VCaP (cell line): ENCODE measurements around the gene CCDC33.

ENCODE experiments used
- H3K27ac ChIP-seq: fragments of 450-650 bp; 2 replicates; pipeline ENCODE4 v1.5.1; 2017
- TF ChIP-seq, protein P1 (sequence below): fragments of 450-650 bp; conservative IDR thresholded peaks from 2 replicates; pipeline ENCODE4 v1.5.1; 2017; ENCODE audit warnings: mild to moderate bottlenecking, moderate library complexity

Gene CCDC33

DNA sequence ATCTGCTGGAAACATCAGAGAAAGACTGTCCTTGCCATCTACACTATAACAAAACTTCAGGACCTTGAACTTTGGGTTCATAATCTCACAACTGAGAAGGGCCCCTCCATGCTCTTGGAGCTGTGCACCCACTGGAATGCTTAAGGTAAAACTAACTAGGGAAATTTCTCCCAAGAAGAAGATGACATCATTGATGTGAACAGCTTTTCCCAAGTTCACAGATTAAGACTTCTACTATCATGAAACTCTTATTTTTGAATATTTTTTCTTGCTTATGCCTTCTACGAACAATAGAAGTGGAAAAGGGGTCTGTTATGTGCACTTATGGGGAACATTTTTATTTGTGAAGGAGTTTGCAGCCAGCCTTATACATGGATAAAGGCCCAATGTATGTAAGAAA lies 126.4 kb downstream of the CCDC33 start:
- H3K27ac ChIP-seq, result no peak overlapping the region
- TF ChIP-seq, protein P1, sequence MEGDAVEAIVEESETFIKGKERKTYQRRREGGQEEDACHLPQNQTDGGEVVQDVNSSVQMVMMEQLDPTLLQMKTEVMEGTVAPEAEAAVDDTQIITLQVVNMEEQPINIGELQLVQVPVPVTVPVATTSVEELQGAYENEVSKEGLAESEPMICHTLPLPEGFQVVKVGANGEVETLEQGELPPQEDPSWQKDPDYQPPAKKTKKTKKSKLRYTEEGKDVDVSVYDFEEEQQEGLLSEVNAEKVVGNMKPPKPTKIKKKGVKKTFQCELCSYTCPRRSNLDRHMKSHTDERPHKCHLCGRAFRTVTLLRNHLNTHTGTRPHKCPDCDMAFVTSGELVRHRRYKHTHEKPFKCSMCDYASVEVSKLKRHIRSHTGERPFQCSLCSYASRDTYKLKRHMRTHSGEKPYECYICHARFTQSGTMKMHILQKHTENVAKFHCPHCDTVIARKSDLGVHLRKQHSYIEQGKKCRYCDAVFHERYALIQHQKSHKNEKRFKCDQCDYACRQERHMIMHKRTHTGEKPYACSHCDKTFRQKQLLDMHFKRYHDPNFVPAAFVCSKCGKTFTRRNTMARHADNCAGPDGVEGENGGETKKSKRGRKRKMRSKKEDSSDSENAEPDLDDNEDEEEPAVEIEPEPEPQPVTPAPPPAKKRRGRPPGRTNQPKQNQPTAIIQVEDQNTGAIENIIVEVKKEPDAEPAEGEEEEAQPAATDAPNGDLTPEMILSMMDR, result no peak

DNA sequence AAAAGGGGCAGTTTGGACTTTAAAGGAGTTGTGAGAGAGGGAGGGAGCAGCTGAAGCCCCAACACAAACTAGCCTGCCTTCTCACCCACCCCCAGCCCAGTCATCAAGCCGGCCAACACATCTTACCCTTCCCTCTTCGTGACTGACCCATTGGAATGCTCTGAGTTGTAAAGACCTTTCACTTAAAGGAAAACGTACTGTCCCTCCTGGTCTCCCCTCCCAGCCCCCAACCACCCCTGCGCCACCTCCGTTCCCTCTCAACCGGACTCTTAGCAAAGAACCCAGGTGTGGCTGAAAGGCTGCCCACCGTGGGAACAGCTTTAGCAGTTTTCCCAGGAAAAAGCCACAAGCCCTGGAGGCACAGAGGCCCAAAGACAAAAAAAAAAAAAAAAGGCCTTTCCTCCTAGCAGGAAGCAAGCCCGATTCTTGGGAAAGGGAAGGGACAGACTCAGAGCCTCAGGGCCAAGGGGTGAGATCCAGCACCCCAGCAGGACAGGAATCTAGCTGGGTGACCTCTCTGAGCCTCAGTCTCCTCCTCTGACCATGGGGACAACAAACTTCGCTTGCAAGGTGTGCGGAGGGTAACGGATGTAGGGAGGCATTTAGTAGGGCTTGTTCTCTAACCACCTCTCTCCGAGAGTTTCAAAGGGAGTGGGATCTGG lies 128.9 kb downstream of the CCDC33 start:
- no peak overlapping the region for H3K27ac ChIP-seq

DNA sequence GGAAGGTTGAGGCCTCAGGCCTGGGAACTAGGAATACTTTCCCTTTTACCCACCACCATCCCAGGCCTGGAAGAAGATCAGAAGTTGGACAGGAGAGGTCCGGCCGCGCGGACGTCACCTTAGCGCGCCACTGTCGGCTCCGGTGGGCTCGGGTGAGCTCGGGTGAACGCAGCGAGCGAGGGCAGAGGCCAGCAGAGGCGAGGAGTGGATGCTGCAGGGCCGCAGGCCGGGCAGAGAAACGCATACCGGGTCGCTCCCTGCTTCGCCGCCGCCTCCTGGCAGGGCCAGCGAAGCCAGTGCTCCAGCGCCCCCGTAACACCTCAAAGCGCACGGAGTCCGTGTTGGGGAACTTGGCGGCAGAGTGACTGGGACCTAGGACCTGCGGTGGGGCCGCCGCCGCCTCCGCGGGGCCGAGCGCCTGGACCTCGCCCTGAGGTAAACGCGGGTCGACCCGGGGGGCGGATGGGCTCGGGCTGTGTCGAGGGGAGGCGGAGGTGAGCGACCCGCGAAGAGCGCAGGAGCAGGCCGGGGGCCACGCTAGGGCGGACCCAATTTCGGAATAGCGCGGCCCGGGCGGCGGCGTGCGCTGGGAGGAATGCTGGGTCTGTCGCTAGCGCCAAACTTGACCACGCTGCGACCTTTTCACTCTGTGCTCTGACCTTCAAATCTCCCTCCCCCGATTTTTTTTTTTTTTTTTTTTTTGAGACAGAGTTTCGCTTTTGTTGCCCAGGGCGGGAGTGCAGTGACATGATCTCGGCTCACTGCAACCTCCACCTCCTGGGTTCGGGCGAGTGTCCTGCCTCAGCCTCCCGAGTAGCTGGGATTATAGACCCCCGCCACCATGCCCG lies 129.7 kb downstream of the CCDC33 start:
- TF ChIP-seq, protein P1, result no peak
- no peak overlapping the region for H3K27ac ChIP-seq

More for the DNA sequence above, 128.9 kb downstream of the CCDC33 start:
- TF ChIP-seq, protein P1, result no peak

DNA sequence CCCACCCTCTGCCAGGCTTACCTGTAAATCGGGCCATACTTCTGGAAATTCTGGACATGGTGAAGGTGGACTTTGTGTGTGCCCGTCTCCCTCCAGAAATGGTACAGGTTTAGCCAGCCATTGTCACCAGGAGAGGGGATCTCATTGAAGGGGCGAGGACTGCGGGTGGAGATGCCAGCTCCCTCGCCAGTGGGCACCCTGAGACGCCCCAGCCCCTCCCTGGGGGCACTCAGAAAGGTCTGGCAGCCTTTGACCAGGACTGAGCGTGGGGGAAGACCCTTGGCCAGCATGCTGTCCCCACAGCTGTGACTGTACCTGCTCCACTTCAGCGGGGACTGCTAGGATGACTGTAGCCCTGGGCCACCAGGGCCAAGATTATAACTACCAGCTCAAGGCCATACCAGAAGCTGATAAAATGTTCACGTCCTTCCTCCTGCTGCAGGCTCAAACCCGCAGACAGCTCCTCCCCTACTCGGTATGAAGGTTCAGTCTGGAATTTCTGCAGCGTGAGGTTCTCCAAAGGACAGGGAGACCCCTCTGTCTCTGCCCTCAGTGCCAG lies 131.2 kb downstream of the CCDC33 start, which contains the start of gene CYP11A1:
Gene CYP11A1, minus strand, starts transcription at position 351 of the 559 bp plus-strand sequence. Its CDS starts 61 bp downstream, at position 290.
- no peak within 1 kb of the TSS for H3K27ac ChIP-seq
- TF ChIP-seq, protein P1, result no peak

DNA sequence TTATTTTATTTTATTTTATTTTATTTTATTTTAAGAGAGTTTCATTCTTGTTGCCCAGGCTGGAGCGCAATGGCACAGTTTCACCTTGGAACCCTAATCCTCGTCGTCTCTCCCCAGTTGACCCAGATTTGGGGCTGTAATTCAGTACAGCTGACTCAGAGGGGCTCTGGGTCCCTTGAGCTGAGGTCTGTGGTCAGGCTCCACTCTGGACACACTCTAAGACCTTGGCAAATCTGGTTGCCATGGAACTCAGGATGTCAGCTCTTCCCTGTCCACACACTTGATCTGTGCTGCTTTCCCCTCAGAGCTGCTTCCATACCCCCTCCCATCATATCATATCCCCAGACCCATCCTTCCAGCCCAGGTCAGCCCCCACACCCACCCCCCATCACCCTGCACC lies 132.0 kb downstream of the CCDC33 start:
- TF ChIP-seq, protein P1, result no peak

DNA sequence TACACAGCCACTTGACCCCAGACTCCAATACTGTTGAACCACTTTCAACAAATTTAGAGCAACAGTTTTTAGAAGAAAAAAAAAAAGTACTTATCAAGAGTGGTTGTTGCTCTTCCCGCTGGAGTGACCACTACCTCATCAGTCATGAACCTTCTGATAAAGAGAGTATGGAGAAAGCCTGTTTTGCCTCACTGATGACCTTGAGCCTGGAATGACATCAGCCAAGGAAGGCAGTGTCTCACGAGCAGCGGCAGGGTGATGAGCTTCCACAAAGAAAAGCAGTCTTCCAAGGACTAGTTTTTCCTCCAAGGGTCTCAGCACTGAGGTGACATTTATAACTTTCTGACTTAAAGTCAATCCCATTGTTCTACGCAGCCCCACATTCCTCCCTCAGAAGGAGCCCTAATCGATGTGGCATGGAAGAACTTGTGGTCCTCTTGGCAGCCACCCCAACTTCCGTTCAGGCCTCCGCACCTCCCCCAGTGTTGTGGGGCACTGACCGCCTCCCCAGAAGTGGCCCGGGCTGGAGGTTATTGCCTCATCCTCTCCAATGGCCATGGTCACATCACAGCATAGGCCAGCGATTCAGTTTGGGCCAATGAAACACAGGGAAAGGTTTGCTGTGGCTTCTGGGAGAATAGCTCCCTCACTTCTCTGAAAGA lies 133.1 kb downstream of the CCDC33 start:
- TF ChIP-seq, protein P1, result no peak
- no peak overlapping the region for H3K27ac ChIP-seq

More for the DNA sequence above, 132.0 kb downstream of the CCDC33 start:
- H3K27ac ChIP-seq, result no peak overlapping the region

DNA sequence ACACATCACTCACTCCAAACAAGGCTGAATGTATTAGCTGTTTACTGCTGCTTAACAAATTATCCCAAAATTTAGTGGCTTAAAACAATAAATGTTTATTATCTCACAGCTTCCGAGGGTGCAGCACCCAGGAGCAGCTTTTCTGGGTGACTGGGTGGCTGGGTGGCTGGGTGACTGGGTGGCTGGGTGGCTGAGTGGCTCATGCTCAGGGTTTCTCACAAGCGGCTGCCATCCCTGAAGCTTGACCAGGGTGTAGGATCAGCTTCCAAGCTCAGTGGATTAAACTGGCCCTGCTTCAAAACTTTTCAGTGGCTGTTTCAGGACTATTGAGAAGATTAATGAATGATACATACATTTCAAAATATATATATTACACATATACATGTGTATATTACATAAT lies 133.6 kb downstream of the CCDC33 start:
- TF ChIP-seq, protein P1, result no peak
- H3K27ac ChIP-seq, result no peak overlapping the region
